IPS-11a (cell line): ENCODE results near the gene SMOC2.
"Not testable (repeated sequence)": the region's sequence is repeated elsewhere in the genome, so short reads cannot be mapped to it uniquely, and the experiment has no call there.

Source experiments
- H3K4me3 ChIP-seq: one replicate; pipeline ENCODE4 v1.5.1; 2013; ENCODE audit warnings: low read depth, low read length, control low read depth

The SMOC2 gene

DNA sequence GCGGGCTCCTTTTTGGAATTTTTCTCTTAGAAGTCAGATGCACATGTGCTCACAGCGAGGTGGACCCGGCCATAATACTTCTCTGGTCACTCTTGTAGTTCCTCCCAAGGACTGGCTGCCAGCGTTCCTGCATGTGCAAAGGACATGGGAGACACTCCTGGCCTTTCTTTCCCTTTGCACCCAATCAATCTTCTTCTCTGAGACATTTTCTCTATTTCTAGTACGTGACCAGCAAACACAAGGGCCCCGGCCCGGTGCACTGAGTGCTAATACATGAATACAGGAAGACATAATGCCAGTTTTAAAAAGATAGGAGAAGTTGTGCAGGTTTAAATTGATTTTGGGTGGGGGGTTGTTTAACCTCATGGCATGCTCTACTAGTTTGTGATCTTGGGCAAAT lies 233.6 kb downstream of the SMOC2 start:
- H3K4me3 ChIP-seq, result no peak overlapping the region

DNA sequence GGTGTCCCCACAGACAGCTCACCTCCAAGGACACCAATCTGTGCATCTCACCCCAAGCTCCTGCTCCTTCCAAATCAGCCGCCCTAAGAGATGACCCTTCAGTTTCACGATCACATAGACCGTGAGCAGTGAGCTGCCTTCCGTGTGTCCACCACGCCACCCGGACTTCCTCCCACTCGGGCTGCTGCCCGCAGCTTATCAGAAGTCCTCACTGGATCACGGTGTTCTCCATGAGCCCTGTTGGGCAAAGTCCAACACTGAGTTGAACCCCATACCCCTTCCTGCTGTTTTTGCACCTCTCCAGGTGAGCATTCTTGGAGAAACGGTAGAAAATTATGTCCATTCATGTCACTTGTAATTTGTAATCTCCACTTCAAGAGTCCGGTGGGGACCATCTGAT lies 234.4 kb downstream of the SMOC2 start:
- no peak overlapping the region for H3K4me3 ChIP-seq

- no peak overlapping the region for H3K4me3 ChIP-seq
These were observed 235.1 kb downstream of the SMOC2 start for GRCh38 chr6:168675933-168676551.

- no peak overlapping the region for H3K4me3 ChIP-seq
These were observed 235.8 kb downstream of the SMOC2 start for GRCh38 chr6:168676552-168677322.

GRCh38 chr6:168677323-168677781 lies 236.4 kb downstream of the SMOC2 start:
- H3K4me3 ChIP-seq, result not testable (repeated sequence)

GRCh38 chr6:168678077-168678476 lies 237.1 kb downstream of the SMOC2 start:
- H3K4me3 ChIP-seq, result no peak overlapping the region

DNA sequence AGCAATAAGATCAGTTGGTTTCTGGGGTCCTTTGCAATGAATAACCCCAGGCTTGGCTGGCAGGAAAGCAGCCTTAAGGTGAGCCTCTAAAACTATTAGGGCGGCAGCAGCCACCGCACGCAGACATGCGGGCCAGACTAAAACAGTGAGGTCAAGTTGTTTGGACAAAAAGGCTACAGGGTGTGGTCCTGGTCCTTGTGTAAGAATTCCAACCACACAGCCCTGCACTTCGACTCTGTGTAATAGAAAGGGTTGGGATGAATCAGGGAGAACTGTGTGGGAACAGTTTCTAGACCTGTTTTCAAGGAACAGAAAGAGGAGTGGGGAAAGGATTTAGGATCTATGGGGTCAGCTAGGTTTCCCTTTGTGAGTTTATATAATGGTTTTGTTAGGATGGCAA lies 237.6 kb downstream of the SMOC2 start:
- no peak overlapping the region for H3K4me3 ChIP-seq

DNA sequence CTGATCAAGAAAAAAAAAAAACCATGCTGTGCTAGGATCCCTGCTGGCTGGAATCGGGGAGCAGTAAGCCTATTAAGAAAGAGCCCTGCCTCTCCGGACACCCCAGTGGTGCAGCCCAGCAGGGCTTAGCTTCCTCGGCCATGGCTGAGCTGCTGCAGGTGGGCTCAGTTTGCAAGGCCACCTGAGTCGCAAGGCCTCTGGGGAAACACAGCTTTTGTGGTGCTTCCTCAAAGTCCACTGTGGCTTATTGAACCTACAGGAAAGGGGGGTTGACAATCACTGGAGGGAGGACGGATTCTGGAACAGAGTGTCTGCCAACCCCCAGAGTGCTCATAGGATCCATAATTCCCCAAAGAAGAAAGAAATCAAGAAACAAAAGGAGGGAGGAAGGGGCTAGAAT lies 240.8 kb downstream of the SMOC2 start:
- H3K4me3 ChIP-seq, result no peak overlapping the region

GRCh38 chr6:168683621-168684020 lies 242.6 kb downstream of the SMOC2 start:
- H3K4me3 ChIP-seq, result no peak overlapping the region

GRCh38 chr6:168684471-168684870 lies 243.5 kb downstream of the SMOC2 start:
- no peak overlapping the region for H3K4me3 ChIP-seq

- H3K4me3 ChIP-seq, result no peak overlapping the region
These were observed 243.9 kb downstream of the SMOC2 start for GRCh38 chr6:168684906-168685305.

- no peak overlapping the region for H3K4me3 ChIP-seq
These were observed 245.2 kb downstream of the SMOC2 start for GRCh38 chr6:168686029-168686738.

DNA sequence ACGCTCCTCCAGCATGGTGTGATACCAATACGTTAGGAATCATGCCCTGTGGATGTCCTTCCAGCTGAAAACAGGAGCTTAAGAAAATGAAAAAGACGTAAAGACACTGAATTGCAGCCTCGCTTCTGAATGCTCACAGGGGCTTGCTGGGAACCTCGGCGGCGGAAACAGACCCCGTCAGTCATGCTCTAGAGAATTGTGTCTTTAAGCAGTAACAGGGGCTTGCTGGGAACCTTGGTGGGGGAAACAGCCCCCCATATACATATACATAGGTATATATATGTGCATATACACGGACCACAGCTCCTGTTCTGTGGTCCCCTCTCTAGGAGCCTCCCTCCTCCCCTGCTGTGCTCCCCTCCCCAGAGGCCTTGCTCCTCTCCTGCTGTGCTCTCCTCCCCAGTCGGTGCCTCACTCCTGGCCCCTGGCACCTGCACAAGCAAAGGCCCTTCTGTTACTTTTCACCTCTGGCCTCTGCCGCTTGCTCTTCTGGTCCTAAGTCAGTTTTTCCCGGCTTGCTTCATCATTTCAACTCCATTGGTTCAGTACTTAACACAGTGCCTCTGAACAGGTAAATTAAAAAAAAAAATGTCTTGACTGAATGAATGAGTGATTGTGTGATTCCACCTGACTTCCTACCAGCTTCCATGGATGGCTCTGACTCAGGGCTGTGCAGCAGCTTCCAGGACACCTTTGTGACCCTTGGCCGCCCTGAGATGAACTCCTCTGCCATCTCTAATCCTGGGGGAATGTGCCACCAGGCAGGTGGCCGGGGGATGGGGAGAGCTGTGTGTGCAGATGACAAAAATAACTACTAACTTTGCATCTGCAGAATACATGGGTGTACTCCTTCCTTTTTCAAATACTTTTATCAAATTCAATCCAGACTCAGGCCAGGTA lies 246.1 kb downstream of the SMOC2 start:
- no peak overlapping the region for H3K4me3 ChIP-seq

DNA sequence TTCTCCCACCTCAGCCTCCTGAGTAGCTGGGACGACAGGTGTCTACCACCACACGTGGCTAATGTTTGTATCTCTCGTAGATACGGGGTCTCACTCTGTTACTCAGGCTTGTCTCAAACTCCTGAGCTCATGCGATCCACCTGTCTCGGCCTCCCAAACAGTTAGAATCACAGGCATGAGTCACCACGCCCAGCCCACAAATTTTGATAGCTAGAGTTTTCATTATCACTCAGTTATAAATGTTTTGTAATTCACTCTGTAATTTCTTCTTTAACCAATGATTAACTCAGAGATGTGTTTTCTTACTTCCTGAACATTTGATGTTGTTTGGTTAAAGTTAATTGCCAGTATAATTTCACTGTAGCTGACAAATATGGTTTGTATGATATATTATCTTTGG lies 249.3 kb downstream of the SMOC2 start:
- no peak overlapping the region for H3K4me3 ChIP-seq

- no peak overlapping the region for H3K4me3 ChIP-seq
These were observed 250.8 kb downstream of the SMOC2 start for GRCh38 chr6:168691774-168692173.

DNA sequence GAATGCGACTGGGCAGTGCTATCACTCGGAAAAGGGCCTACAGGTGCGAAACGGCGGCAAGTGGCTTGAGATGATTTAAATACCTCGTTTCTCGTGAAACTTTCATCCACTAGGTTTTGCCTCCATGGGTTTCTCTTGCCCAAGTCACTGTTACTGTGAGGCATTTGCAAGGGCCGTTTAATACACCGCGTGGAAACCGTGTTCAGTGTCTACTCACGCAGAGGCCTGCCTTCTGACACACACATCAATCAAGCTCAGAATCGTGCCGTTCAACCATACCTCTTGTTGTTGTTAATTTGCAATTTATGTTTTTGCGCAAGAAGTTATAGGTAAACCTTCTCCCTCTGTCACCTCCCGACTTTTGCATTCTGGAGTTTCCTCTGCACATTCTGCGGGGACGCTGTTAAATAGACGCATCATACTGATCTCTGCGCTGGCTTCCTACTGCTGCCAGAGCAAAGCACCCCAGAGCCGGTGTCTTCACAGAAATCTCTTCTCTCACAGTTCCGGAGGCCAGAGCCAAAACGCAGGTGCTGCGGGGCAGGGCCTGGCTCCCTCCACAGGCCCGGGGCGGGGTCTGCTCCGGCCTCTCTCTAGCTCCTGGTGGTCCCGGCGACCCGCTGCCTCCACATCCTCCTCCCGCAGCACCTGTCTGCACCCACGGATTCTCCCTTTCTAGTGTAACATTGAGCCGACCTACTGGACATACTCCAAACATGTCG lies 251.4 kb downstream of the SMOC2 start:
- no peak overlapping the region for H3K4me3 ChIP-seq

DNA sequence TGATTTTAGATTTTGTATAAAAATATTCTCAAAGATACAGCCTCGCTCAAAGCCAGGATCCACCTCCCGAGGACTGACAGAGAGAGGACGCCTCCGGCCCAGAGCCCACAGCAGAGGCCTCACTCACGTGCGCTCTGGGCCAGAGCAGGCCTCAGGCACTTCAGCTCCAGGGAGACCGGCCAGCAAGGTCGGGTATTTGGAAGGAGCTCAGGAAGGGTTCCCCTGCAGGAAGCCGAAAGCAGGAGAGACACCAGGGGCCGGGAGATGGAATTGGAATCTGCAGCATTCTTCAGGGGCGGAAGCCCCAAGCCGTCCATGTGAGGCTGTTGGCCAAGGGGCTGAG lies 251.9 kb downstream of the SMOC2 start:
- not testable (repeated sequence) for H3K4me3 ChIP-seq

DNA sequence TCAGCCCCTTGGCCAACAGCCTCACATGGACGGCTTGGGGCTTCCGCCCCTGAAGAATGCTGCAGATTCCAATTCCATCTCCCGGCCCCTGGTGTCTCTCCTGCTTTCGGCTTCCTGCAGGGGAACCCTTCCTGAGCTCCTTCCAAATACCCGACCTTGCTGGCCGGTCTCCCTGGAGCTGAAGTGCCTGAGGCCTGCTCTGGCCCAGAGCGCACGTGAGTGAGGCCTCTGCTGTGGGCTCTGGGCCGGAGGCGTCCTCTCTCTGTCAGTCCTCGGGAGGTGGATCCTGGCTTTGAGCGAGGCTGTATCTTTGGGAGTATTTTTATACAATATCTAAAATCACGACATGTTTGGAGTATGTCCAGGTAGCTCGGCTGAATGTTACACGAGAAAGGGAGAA lies 253.8 kb downstream of the SMOC2 start:
- not testable (repeated sequence) for H3K4me3 ChIP-seq

DNA sequence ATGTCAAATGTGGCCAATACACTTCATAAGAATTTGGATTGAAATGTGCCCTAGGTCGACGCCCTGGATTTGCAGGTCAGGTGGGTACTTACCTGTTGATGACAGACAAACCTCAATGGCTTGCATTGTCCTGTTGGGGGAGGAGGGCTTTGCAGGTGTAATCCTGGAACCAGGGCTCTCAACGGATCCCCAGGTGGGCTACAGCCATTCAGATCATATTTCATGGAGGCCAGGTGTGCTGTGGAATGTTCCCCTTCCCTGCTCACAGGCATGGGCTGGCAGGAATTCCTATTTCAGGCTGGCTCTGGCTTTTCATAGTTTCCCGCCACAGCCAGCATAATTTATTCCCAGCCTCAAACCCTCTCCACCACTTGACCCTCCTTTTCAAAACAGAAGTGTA lies 254.7 kb downstream of the SMOC2 start:
- no peak overlapping the region for H3K4me3 ChIP-seq

DNA sequence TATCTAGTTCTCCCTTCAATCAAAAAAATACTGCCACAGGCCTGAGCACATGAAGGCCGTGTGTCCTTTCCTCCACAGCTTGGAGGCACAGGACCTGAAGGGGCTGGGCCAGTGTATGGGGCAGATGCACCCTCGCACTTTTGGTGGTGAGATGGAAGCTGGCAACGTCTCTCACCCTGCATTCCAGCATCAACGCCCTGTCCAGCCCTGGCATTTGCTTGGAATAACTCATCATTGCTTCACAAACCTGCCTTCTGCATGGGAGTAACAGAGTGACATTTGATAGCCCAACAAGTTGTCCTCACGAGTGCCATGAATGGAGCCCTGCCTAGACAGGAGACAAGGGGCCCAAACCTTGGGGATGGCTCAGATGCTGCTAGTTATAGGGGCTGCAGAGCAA lies 257.9 kb downstream of the SMOC2 start:
- no peak overlapping the region for H3K4me3 ChIP-seq
